ENCODE measurements around the gene MOV10L1.

- TF ChIP-seq CTCF (conservative IDR thresholded peaks at IDR 0.05; ENCODE audit: low read depth, low read length) (no peak), EZH2 (IDR thresholded peaks at IDR 0.05; ENCODE audit: borderline replicate concordance, low read depth, low read length, poor library complexity, severe bottlenecking) (no peak)
These were observed 14.3 kb downstream of the MOV10L1 start for GRCh38 chr22:50104141-50104544.
